HG02798 (cell line): Measurements from ENCODE around the gene PAX3.
"Not testable (repeated sequence)": the region's sequence is repeated elsewhere in the genome, so short reads cannot be mapped to it uniquely, and the experiment has no call there.

Source experiments
- ATAC-seq: cut with Tn5 transposase; IDR thresholded peaks from one replicate; pipeline ENCODE4 v1.9.1; 2021; ENCODE audit warnings: mild to moderate bottlenecking; ENCODE audit not compliant: unreplicated experiment, poor library complexity

Gene PAX3

DNA sequence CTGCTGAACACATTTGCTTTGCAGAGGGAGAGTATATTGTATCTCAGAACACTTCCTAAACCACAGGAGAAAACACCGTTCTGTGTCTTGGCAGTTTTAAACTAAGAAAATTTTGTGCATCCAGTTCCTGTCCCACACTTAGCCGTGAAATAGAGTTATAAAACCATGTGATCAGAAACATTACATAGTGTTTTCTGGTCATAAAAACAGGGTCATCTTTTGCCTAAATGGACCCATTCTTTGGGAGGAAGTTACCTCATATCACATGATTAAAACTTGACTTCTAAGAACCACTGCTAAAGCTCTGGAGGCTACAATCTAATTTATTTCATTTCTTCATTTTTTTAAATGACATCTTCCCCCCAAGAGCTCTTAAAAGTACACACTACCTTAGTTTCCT, 138.7 kb downstream of the PAX3 start:
- no peak for ATAC-seq

DNA sequence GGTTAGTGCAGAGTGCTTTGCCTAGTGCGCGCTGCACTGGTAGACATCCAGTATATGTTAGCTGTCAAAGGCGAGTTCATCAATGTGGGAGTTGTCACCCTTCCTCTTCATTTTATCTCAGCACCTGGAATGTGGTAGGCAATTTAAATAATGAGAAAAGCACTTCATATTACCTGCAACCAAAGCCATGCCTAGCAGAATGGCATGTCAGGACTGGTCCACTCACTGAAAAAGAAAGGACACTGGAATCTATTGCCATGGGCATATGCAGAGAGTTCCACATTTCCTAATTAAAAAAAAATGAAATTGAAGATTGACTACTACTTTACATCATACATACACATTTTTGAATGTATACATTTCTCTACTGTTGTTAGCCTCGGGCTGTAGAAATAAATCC, 139.6 kb downstream of the PAX3 start:
- no peak for ATAC-seq

DNA sequence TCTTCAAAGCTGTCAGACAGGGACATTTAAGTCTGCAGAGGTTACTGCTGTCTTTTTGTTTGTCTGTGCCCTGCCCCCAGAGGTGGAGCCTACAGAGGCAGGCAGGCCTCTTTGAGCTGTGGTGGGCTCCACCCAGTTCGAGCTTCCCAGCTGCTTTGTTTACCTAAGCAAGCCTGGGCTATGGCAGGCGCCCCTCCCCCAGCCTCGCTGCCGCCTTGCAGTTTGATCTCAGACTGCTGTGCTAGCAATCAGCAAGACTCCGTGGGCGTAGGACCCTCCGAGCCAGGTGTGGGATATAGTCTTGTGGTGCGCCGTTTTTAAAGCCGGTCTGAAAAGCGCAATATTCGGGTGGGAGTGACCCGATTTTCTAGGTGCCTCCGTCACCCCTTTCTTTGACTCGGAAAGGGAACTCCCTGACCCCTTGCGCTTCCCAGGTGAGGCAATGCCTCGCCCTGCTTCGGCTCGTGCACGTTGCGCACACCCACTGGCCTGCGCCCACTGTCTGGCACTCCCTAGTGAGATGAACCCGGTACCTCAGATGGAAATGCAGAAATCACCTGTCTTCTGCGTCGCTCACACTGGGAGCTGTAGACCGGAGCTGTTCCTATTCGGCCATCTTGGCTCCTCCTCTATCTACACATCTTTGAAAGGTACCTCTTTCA, 143.7 kb downstream of the PAX3 start:
- ATAC-seq: not testable (repeated sequence)
